ENCODE results near the gene BICRA. TPM values are rescaled to one million over a fixed set of nuclear protein-coding genes. Genes with fewer than 3 reads are reported as not detected.
"Not testable (repeated sequence)": the region's sequence is repeated elsewhere in the genome, so short reads cannot be mapped to it uniquely, and the experiment has no call there.

Gene BICRA
- total RNA-seq, 1 experiment from 2014 or later, result 29.3 TPM

- Mint-ChIP-seq H3K9me3 (no peaks in the 10 kb centered on the region), H3K27me3 (ENCODE audit: low read depth) (peaks cover 2% of the 10 kb centered on the region; the same call in 1 of the 2 replicates), H3K36me3 (ENCODE audit: insufficient read depth in 1 of 3, low read depth in 3 of 3) (peaks cover 22 to 39% (median 37%) of the 10 kb centered on the region in 3 experiments), H3K4me3 (peak within 1 kb of the TSS; percentile 98 to 99), H3K27ac (peak within 1 kb of the TSS; percentile 96 to 100 (median 99)), H3K4me1 (peaks cover 13 to 26% of the 10 kb centered on the region in 2 experiments)
- Histone ChIP-seq H3K4me2 (ENCODE audit: insufficient read depth, insufficient read length, low read length) (peak within 1 kb of the TSS; percentile 38), H2BK12ac (ENCODE audit: insufficient read length, low read depth, low read length) (no peak within 1 kb of the TSS), H3K23ac (ENCODE audit: insufficient read length, low read depth, low read length) (no peak within 1 kb of the TSS), H2BK20ac (ENCODE audit: low read depth, low read length, poor library complexity, severe bottlenecking) (no peak within 1 kb of the TSS), H2BK120ac (ENCODE audit: low read depth, low read length, poor library complexity, severe bottlenecking) (peak within 1 kb of the TSS; percentile 65), H3K27ac (ENCODE audit: insufficient read length, low read depth, low read length) (no peak within 1 kb of the TSS), H3K9me3 (ENCODE audit: control insufficient read depth, low read depth, low read length) (no peaks in the 10 kb centered on the region), H3K56ac (ENCODE audit: insufficient read length, low read depth, low read length) (no peak within 1 kb of the TSS), H3K23me2 (ENCODE audit: insufficient read length, low read depth, low read length, poor library complexity, severe bottlenecking) (no peaks in the 10 kb centered on the region), H3K9ac (ENCODE audit: extremely low read depth, insufficient read length, low read length) (peak within 1 kb of the TSS; percentile 45), H2BK15ac (ENCODE audit: low read depth, low read length) (no peak within 1 kb of the TSS), H3K79me1 (ENCODE audit: insufficient read depth, low read depth, low read length, poor library complexity, severe bottlenecking) (peaks cover 3% of the 10 kb centered on the region), H2BK5ac (ENCODE audit: insufficient read length, low read length) (no peak within 1 kb of the TSS), H2AFZ (ENCODE audit: low read length) (no peak within 1 kb of the TSS), H3K18ac (ENCODE audit: insufficient read length, low read depth, low read length) (peak within 1 kb of the TSS; percentile 82), H4K5ac (ENCODE audit: insufficient read length, low read depth, low read length) (no peak within 1 kb of the TSS), H4K20me1 (ENCODE audit: control insufficient read depth, insufficient read depth, insufficient read length) (peaks cover 5% of the 10 kb centered on the region), H4K91ac (ENCODE audit: insufficient read length, low read depth, low read length) (no peak within 1 kb of the TSS), H3K4ac (ENCODE audit: low read depth, low read length) (no peak within 1 kb of the TSS), H3K14ac (ENCODE audit: insufficient read depth, low read length) (peak within 1 kb of the TSS; percentile 85; the same call in 1 of the 2 replicates), H3K27me3 (ENCODE audit: insufficient read depth, low read length) (no peaks in the 10 kb centered on the region), H3K79me2 (ENCODE audit: insufficient read depth, low read length) (peaks cover 6% of the 10 kb centered on the region; the same call in 1 of the 2 replicates), H3K4me1 (ENCODE audit: insufficient read depth, low read length) (no peaks in the 10 kb centered on the region), H2AK5ac (ENCODE audit: insufficient read length, low read length) (no peak within 1 kb of the TSS), H4K8ac (replicated peaks; ENCODE audit: insufficient read length, low read depth, low read length) (no peak within 1 kb of the TSS), H3T11ph (ENCODE audit: low read length) (no peak within 1 kb of the TSS)
- no peak for TF ChIP-seq CTCF (conservative IDR thresholded peaks at IDR 0.05)
- DNase-seq, result peak; percentile 97
- no CpG with 5 or more reads among the region's 53 CpGs for WGBS (ENCODE audit: extremely low coverage, insufficient read length, low lambda C conversion rate)
These were observed 136.3 kb downstream of the BICRA start, which contains the start of gene NOP53 for GRCh38 chr19:47745010-47745901. NOP53 (plus strand) TSS chr19:47745546; CDS start chr19:47745560, 14 bp downstream.

- not testable (repeated sequence) for H4K20me1 ChIP-seq (ENCODE audit: control insufficient read depth, insufficient read depth, insufficient read length); H3K9ac ChIP-seq (ENCODE audit: extremely low read depth, insufficient read length, low read length); H3K23me2 ChIP-seq (ENCODE audit: insufficient read length, low read depth, low read length, poor library complexity, severe bottlenecking); H3K27ac ChIP-seq (ENCODE audit: insufficient read length, low read depth, low read length); H4K8ac ChIP-seq (replicated peaks; ENCODE audit: insufficient read length, low read depth, low read length); H3K14ac ChIP-seq (ENCODE audit: insufficient read depth, low read length); H3K27me3 Mint-ChIP-seq (ENCODE audit: low read depth); H3K23ac ChIP-seq (ENCODE audit: insufficient read length, low read depth, low read length); H3K27me3 ChIP-seq (ENCODE audit: insufficient read depth, low read length); H4K91ac ChIP-seq (ENCODE audit: insufficient read length, low read depth, low read length); H3K9me3 Mint-ChIP-seq; H2AFZ ChIP-seq (ENCODE audit: low read length); H3K79me1 ChIP-seq (ENCODE audit: insufficient read depth, low read depth, low read length, poor library complexity, severe bottlenecking); H3T11ph ChIP-seq (ENCODE audit: low read length); H2BK20ac ChIP-seq (ENCODE audit: low read depth, low read length, poor library complexity, severe bottlenecking); H4K5ac ChIP-seq (ENCODE audit: insufficient read length, low read depth, low read length); H3K56ac ChIP-seq (ENCODE audit: insufficient read length, low read depth, low read length); DNase-seq; H3K4me1 ChIP-seq (ENCODE audit: insufficient read depth, low read length); H2BK12ac ChIP-seq (ENCODE audit: insufficient read length, low read depth, low read length); H2BK5ac ChIP-seq (ENCODE audit: insufficient read length, low read length); H3K79me2 ChIP-seq (ENCODE audit: insufficient read depth, low read length); H3K9me3 ChIP-seq (ENCODE audit: control insufficient read depth, low read depth, low read length); H2AK5ac ChIP-seq (ENCODE audit: insufficient read length, low read length); H3K27ac Mint-ChIP-seq; H3K4ac ChIP-seq (ENCODE audit: low read depth, low read length); H2BK120ac ChIP-seq (ENCODE audit: low read depth, low read length, poor library complexity, severe bottlenecking); H2BK15ac ChIP-seq (ENCODE audit: low read depth, low read length); H3K18ac ChIP-seq (ENCODE audit: insufficient read length, low read depth, low read length)
- peaks cover 13 to 26% of the 10 kb centered on the region in 2 experiments for H3K4me1 Mint-ChIP-seq
- H3K36me3 Mint-ChIP-seq (ENCODE audit: insufficient read depth in 1 of 3, low read depth in 3 of 3), result peaks cover 28 to 46% (median 46%) of the 10 kb centered on the region in 3 experiments
- H3K4me2 ChIP-seq (ENCODE audit: insufficient read depth, insufficient read length, low read length), result peak overlapping the region; percentile 4
- WGBS (ENCODE audit: extremely low coverage, insufficient read length, low lambda C conversion rate), result no CpG with 5 or more reads among the region's 17 CpGs
- peak overlapping the region; percentile 98 to 99 for H3K4me3 Mint-ChIP-seq
These were observed 137.2 kb downstream of the BICRA start for GRCh38 chr19:47746129-47746528.

All from H9 (cell line).